A549 (cell line): ENCODE data around the gene PVRIG.
"Not testable (repeated sequence)": the region's sequence is repeated elsewhere in the genome, so short reads cannot be mapped to it uniquely, and the experiment has no call there.

ENCODE experiments used
- CBX8 ChIP-seq: fragments of 200-600 bp; sonication (generic); IDR thresholded peaks from 2 replicates; pipeline ENCODE4 v1.6.1; 2016
- CHD2 ChIP-seq: fragments of 150-350 bp; IDR thresholded peaks from 2 replicates; pipeline ENCODE4 v1.6.1; 2014; ENCODE audit warnings: low read length; ENCODE audit not compliant: partially characterized antibody
- CHD4 ChIP-seq: fragments of 200-600 bp; sonication (generic); IDR thresholded peaks from 2 replicates; pipeline ENCODE4 v1.6.1; 2016; ENCODE audit warnings: antibody characterized with exemption, mild to moderate bottlenecking, borderline replicate concordance
- ELK1 ChIP-seq: fragments of 150-350 bp; IDR thresholded peaks from 2 replicates; pipeline ENCODE4 v1.6.1; 2014; ENCODE audit warnings: low read depth, mild to moderate bottlenecking, low read length
- JUN ChIP-seq, 2 experiments: fragments of >200 bp; sonication (Bioruptor Twin); formaldehyde crosslinking; IDR thresholded peaks; 2 replicates in 1 of 2; 3 replicates in 1 of 2; pipeline ENCODE4 v1.6.1; 2016 to 2017
- JUNB ChIP-seq: fragments of >200 bp; sonication (Bioruptor Twin); formaldehyde crosslinking; IDR thresholded peaks from 2 replicates; pipeline ENCODE4 v1.6.1; 2016
- KDM1A ChIP-seq: fragments of 200-600 bp; sonication (generic); IDR thresholded peaks from 2 replicates; pipeline ENCODE4 v1.6.1; 2016; ENCODE audit warnings: low read depth, mild to moderate bottlenecking
- MAZ ChIP-seq: fragments of 150-350 bp; IDR thresholded peaks from 2 replicates; pipeline ENCODE4 v1.6.1; 2014; ENCODE audit warnings: antibody characterized with exemption, low read depth, low read length, borderline replicate concordance
- NFE2L2 ChIP-seq: fragments of 150-350 bp; conservative IDR thresholded peaks from 2 replicates; pipeline ENCODE4 v1.6.1; 2014; ENCODE audit warnings: low read length
- POLR2A ChIP-seq: IDR thresholded peaks from 2 replicates; pipeline ENCODE4 v1.6.1; 2012; ENCODE audit warnings: mild to moderate bottlenecking, low read length
- ZSCAN20 ChIP-seq: fragments of 250-450 bp; sonication (Bioruptor Pico); IDR thresholded peaks from 2 replicates; pipeline ENCODE4 v1.8.0; 2022; ENCODE audit warnings: mild to moderate bottlenecking, moderate library complexity
- TF ChIP-seq, protein P1 (sequence below): fragments of >200 bp; sonication (Bioruptor Twin); formaldehyde crosslinking; IDR thresholded peaks from 3 replicates; pipeline ENCODE4 v1.5.1; 2016
- TF ChIP-seq, protein P2 (sequence below): IDR thresholded peaks from 2 replicates; pipeline ENCODE4 v1.6.1; 2012; ENCODE audit warnings: low read depth, borderline replicate concordance
- TF ChIP-seq, protein P3 (sequence below): fragments of 250-450 bp; sonication (Bioruptor Pico); IDR thresholded peaks from 2 replicates; pipeline ENCODE4 v1.5.0; 2021; ENCODE audit warnings: mild to moderate bottlenecking, moderate library complexity, borderline replicate concordance

- not testable (repeated sequence) for TF ChIP-seq CHD2; MAZ; JUN (IDR thresholded peaks at IDR 0.05); POLR2A; JUNB; ELK1; NFE2L2; CBX8; ZSCAN20 (CRISPR knock-in tag); KDM1A; CHD4
- TF ChIP-seq, protein P1, sequence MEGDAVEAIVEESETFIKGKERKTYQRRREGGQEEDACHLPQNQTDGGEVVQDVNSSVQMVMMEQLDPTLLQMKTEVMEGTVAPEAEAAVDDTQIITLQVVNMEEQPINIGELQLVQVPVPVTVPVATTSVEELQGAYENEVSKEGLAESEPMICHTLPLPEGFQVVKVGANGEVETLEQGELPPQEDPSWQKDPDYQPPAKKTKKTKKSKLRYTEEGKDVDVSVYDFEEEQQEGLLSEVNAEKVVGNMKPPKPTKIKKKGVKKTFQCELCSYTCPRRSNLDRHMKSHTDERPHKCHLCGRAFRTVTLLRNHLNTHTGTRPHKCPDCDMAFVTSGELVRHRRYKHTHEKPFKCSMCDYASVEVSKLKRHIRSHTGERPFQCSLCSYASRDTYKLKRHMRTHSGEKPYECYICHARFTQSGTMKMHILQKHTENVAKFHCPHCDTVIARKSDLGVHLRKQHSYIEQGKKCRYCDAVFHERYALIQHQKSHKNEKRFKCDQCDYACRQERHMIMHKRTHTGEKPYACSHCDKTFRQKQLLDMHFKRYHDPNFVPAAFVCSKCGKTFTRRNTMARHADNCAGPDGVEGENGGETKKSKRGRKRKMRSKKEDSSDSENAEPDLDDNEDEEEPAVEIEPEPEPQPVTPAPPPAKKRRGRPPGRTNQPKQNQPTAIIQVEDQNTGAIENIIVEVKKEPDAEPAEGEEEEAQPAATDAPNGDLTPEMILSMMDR: not testable (repeated sequence)
- TF ChIP-seq, protein P2, sequence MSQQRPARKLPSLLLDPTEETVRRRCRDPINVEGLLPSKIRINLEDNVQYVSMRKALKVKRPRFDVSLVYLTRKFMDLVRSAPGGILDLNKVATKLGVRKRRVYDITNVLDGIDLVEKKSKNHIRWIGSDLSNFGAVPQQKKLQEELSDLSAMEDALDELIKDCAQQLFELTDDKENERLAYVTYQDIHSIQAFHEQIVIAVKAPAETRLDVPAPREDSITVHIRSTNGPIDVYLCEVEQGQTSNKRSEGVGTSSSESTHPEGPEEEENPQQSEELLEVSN: not testable (repeated sequence)
- TF ChIP-seq, protein P3, sequence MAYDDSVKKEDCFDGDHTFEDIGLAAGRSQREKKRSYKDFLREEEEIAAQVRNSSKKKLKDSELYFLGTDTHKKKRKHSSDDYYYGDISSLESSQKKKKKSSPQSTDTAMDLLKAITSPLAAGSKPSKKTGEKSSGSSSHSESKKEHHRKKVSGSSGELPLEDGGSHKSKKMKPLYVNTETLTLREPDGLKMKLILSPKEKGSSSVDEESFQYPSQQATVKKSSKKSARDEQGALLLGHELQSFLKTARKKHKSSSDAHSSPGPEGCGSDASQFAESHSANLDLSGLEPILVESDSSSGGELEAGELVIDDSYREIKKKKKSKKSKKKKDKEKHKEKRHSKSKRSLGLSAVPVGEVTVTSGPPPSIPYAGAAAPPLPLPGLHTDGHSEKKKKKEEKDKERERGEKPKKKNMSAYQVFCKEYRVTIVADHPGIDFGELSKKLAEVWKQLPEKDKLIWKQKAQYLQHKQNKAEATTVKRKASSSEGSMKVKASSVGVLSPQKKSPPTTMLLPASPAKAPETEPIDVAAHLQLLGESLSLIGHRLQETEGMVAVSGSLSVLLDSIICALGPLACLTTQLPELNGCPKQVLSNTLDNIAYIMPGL: not testable (repeated sequence)
These were observed at the start of gene PVRIG for GRCh38 chr7:100219801-100220585.
